ENCODE results near the gene FFAR1. TPM values are rescaled to one million over a fixed set of nuclear protein-coding genes. Genes with fewer than 3 reads are reported as not detected.

Gene FFAR1
- total and polyA plus RNA-seq, 2 experiments from 2014 or later, result not detected

GRCh38 chr19:35349614-35350521 lies 2.2 kb downstream of the FFAR1 start:
- no peaks in the 10 kb centered on the region for H3K79me2 ChIP-seq (replicated peaks; ENCODE audit: insufficient read depth)
- no peak overlapping the region for H2AFZ ChIP-seq
- Mint-ChIP-seq H3K27ac (no peak overlapping the region), H3K4me3 (no peak overlapping the region), H3K27me3 (ENCODE audit: insufficient read depth, low read depth, poor library complexity) (peaks cover 23% of the 10 kb centered on the region), H3K9me3 (no peaks in the 10 kb centered on the region), H3K36me3 (ENCODE audit: low read depth) (no peaks in the 10 kb centered on the region), H3K4me1 (peaks cover 13% of the 10 kb centered on the region; the same call in 2 of the 3 replicates)
- no peaks in the 10 kb centered on the region for H3F3A ChIP-seq (replicated peaks; ENCODE audit: low read depth)
- H3K4me2 ChIP-seq, result no peak overlapping the region
- ATAC-seq (no peak), DNase-seq (ENCODE audit: low spot score) (no peak)
- H3K36me3 ChIP-seq (ENCODE audit: insufficient read depth), result no peaks in the 10 kb centered on the region
- H3K4me1 ChIP-seq (ENCODE audit: insufficient read depth), result no peaks in the 10 kb centered on the region
- no peaks in the 10 kb centered on the region for H4K20me1 ChIP-seq (replicated peaks; ENCODE audit: insufficient read depth)
- no peak overlapping the region for H3K4me3 ChIP-seq
- no peaks in the 10 kb centered on the region for H3K9me2 ChIP-seq (ENCODE audit: insufficient read depth)
- H3K27ac ChIP-seq (ENCODE audit: low read depth), result no peak overlapping the region
- TF ChIP-seq CREB1 (CRISPR knock-in tag; IDR thresholded peaks at IDR 0.05; ENCODE audit: low read depth) (no peak), ZNF114 (CRISPR knock-in tag; IDR thresholded peaks at IDR 0.05) (no peak), REST (IDR thresholded peaks at IDR 0.05; ENCODE audit: unreplicated experiment) (no peak), STAT1 (IDR thresholded peaks at IDR 0.05; ENCODE audit: unreplicated experiment) (no peak), JUNB (IDR thresholded peaks at IDR 0.05; ENCODE audit: unreplicated experiment) (no peak), CTCF (conservative IDR thresholded peaks at IDR 0.05; ENCODE audit: low read depth in 2 of 2) (no peak), ZNF462 (CRISPR knock-in tag; IDR thresholded peaks at IDR 0.05) (no peak), EZH2phosphoT487 (IDR thresholded peaks at IDR 0.05; ENCODE audit: unreplicated experiment) (no peak), POLR2AphosphoS5 (IDR thresholded peaks at IDR 0.05; ENCODE audit: low read depth) (no peak), ZNF331 (CRISPR knock-in tag; IDR thresholded peaks at IDR 0.05; ENCODE audit: low read depth) (no peak)
- no peaks in the 10 kb centered on the region for H3K27me3 ChIP-seq (ENCODE audit: insufficient read depth)
